Measurements from ENCODE around the gene MDP1. TPM values are rescaled to one million over a fixed set of nuclear protein-coding genes. Genes with fewer than 3 reads are reported as not detected.
"Not testable (repeated sequence)": the region's sequence is repeated elsewhere in the genome, so short reads cannot be mapped to it uniquely, and the experiment has no call there.

MDP1 gene
- total RNA-seq, 1 donor from 2014 or later = 18.4 TPM

GRCh38 chr14:24247422-24247821 is 31.6 kb upstream of the MDP1 start:
- no peaks in the 10 kb centered on the region for H3K36me3 Mint-ChIP-seq
- H3K9me3 Mint-ChIP-seq = no peaks in the 10 kb centered on the region
- TF ChIP-seq CTCF (IDR thresholded peaks at IDR 0.05; ENCODE audit: unreplicated experiment) = no peak
- no peak overlapping the region for H3K27ac Mint-ChIP-seq
- H3K27me3 Mint-ChIP-seq (ENCODE audit: low read depth) = no peaks in the 10 kb centered on the region
- no peak for DNase-seq (ENCODE audit: low spot score in 2 of 2, unreplicated experiment in 2 of 2)
- H3K4me3 Mint-ChIP-seq = no peak overlapping the region
- H3K4me1 Mint-ChIP-seq = peaks cover 10% of the 10 kb centered on the region

- DNase-seq (ENCODE audit: low spot score in 2 of 2, unreplicated experiment in 2 of 2) = no peak
- Mint-ChIP-seq H3K36me3 (no peaks in the 10 kb centered on the region), H3K27me3 (ENCODE audit: low read depth) (no peaks in the 10 kb centered on the region), H3K9me3 (no peaks in the 10 kb centered on the region), H3K4me3 (no peak overlapping the region), H3K4me1 (peaks cover 13% of the 10 kb centered on the region), H3K27ac (no peak overlapping the region)
- TF ChIP-seq CTCF (IDR thresholded peaks at IDR 0.05; ENCODE audit: unreplicated experiment) = no peak
Measured at GRCh38 chr14:24246765-24247212, 30.9 kb upstream of the MDP1 start.

GRCh38 chr14:24245350-24245749 is 29.5 kb upstream of the MDP1 start:
- DNase-seq (ENCODE audit: low spot score in 2 of 2, unreplicated experiment in 2 of 2); H3K4me3 Mint-ChIP-seq; H3K9me3 Mint-ChIP-seq; H3K27me3 Mint-ChIP-seq (ENCODE audit: low read depth); H3K27ac Mint-ChIP-seq; H3K36me3 Mint-ChIP-seq: not testable (repeated sequence)
- H3K4me1 Mint-ChIP-seq = peaks cover 20% of the 10 kb centered on the region

GRCh38 chr14:24243336-24243836 is 27.5 kb upstream of the MDP1 start:
- peak overlapping the region; percentile 100 for H3K27ac Mint-ChIP-seq
- no peak for TF ChIP-seq CTCF (IDR thresholded peaks at IDR 0.05; ENCODE audit: unreplicated experiment)
- H3K4me3 Mint-ChIP-seq = peak overlapping the region; percentile 93
- peaks cover 26% of the 10 kb centered on the region for H3K4me1 Mint-ChIP-seq
- H3K9me3 Mint-ChIP-seq = no peaks in the 10 kb centered on the region
- H3K27me3 Mint-ChIP-seq (ENCODE audit: low read depth) = no peaks in the 10 kb centered on the region
- peaks cover 7% of the 10 kb centered on the region for H3K36me3 Mint-ChIP-seq
- no peak for DNase-seq (ENCODE audit: low spot score in 2 of 2, unreplicated experiment in 2 of 2)

GRCh38 chr14:24241829-24242443 is 26.1 kb upstream of the MDP1 start:
- Mint-ChIP-seq H3K36me3 (peaks cover 18% of the 10 kb centered on the region), H3K27me3 (ENCODE audit: low read depth) (no peaks in the 10 kb centered on the region), H3K27ac (peak overlapping the region; percentile 100), H3K4me3 (peak overlapping the region; percentile 93), H3K4me1 (peaks cover 32% of the 10 kb centered on the region), H3K9me3 (no peaks in the 10 kb centered on the region)
- peak; percentile 91 to 94 for DNase-seq (ENCODE audit: low spot score in 2 of 2, unreplicated experiment in 2 of 2)
- peak; percentile 68 for TF ChIP-seq CTCF (IDR thresholded peaks at IDR 0.05; ENCODE audit: unreplicated experiment)

- Mint-ChIP-seq H3K9me3 (no peaks in the 10 kb centered on the region), H3K4me1 (peaks cover 34% of the 10 kb centered on the region), H3K27ac (no peak overlapping the region), H3K36me3 (peaks cover 29% of the 10 kb centered on the region), H3K4me3 (peak overlapping the region; percentile 93), H3K27me3 (ENCODE audit: low read depth) (no peaks in the 10 kb centered on the region)
- no peak for TF ChIP-seq CTCF (IDR thresholded peaks at IDR 0.05; ENCODE audit: unreplicated experiment)
- no peak for DNase-seq (ENCODE audit: low spot score in 2 of 2, unreplicated experiment in 2 of 2)
Measured at GRCh38 chr14:24240110-24240918, 24.4 kb upstream of the MDP1 start.
